Measurements from ENCODE around the gene KRT83. TPM values are rescaled to one million over a fixed set of nuclear protein-coding genes. Genes with fewer than 3 reads are reported as not detected.

The KRT83 gene
- total RNA-seq, 2 donors from 2014 or later, result not detected

DNA sequence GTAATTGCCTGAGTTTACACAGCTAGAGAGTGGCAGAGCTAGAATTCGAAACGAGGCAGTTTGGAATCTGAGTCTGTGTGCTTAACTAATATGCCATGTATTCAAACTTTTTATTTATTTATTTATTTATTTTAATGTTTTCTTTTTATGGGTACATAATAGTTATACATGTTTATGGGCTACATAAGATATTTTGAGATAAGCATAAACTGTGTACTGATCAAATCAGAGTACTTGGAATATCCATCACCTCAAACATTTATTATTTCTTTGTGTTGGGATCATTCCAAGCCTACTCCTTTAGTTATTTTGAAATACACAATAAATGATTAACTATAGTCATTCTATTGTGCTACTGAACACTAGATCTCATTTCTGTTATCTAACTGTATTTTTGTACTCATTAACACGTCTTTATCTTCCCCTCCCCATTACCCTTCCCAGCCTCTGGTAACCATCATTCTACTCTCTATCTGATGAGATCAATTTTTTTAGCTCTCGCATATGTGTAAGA is 22.5 kb downstream of the KRT83 start:
- H3K36me3 ChIP-seq, result no peaks in the 10 kb centered on the region
- no peak for DNase-seq (ENCODE audit: low spot score)
- H3K4me1 ChIP-seq, result no peaks in the 10 kb centered on the region
- TF ChIP-seq, protein P1, sequence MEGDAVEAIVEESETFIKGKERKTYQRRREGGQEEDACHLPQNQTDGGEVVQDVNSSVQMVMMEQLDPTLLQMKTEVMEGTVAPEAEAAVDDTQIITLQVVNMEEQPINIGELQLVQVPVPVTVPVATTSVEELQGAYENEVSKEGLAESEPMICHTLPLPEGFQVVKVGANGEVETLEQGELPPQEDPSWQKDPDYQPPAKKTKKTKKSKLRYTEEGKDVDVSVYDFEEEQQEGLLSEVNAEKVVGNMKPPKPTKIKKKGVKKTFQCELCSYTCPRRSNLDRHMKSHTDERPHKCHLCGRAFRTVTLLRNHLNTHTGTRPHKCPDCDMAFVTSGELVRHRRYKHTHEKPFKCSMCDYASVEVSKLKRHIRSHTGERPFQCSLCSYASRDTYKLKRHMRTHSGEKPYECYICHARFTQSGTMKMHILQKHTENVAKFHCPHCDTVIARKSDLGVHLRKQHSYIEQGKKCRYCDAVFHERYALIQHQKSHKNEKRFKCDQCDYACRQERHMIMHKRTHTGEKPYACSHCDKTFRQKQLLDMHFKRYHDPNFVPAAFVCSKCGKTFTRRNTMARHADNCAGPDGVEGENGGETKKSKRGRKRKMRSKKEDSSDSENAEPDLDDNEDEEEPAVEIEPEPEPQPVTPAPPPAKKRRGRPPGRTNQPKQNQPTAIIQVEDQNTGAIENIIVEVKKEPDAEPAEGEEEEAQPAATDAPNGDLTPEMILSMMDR (IDR thresholded peaks at IDR 0.05), result no peak
- no peak overlapping the region for H3K27ac ChIP-seq
- H3K4me3 ChIP-seq, result no peak overlapping the region
- H3K27me3 ChIP-seq, result no peaks in the 10 kb centered on the region
- no peaks in the 10 kb centered on the region for H3K9me3 ChIP-seq

DNA sequence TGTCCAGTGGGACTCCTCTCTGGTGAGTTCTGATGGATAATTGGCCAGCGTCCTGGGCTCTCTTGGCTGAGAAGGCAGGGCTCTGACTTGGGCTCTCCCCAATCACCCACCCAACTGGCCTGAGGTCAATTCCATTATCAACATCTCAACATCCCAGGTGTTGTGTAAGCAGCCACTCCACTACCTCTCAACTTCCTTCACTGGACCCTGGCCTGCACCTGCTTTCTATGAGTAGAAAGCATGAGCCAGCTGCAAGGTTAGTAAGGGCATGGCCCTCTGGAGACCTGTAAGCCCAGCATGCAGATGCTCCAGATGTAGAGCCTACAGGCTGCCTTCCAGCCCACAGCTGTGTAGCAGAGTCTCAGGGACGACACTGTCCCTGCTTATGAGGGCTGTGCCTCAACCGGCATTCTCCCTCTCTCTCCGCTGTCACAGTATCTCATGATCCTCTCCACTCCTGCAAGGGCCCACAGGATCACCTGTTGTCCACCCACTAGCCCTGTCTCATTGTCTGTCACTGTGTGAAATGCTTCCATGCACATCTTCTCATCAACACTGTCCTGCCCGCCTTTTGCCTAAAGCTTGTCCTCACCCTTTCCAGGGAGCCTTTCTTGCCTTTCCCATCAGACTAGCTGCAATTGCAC is 24.5 kb downstream of the KRT83 start:
- no peaks in the 10 kb centered on the region for H3K9me3 ChIP-seq
- no peak overlapping the region for H3K27ac ChIP-seq
- no peak for DNase-seq (ENCODE audit: low spot score)
- TF ChIP-seq, protein P1 (IDR thresholded peaks at IDR 0.05), result no peak
- H3K4me3 ChIP-seq, result no peak overlapping the region
- H3K27me3 ChIP-seq, result no peaks in the 10 kb centered on the region
- no peaks in the 10 kb centered on the region for H3K36me3 ChIP-seq
- H3K4me1 ChIP-seq, result no peaks in the 10 kb centered on the region

DNA sequence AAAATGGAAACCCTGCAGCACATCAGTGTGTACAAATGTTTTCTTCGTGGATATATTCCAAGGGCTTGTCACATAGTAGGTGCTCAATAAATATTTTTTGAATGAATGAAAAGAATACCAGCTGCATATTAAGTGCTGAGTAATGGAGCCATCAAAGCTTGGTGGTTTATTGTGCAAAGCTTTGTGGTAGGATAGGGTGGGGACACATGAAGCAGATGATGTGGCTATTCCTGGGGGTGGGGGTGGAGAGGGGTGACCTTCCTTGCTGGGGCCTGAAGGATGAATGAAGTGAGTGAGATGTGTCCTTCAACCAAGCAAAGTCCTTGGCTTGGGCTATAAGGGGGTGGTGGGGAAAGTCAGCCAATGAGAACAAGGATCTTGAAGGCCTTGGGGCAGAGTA is 25.5 kb downstream of the KRT83 start:
- Histone ChIP-seq H3K9me3 (no peaks in the 10 kb centered on the region), H3K36me3 (no peaks in the 10 kb centered on the region), H3K4me3 (no peak overlapping the region), H3K4me1 (no peaks in the 10 kb centered on the region), H3K27me3 (no peaks in the 10 kb centered on the region), H3K27ac (no peak overlapping the region)
- TF ChIP-seq, protein P1 (IDR thresholded peaks at IDR 0.05), result no peak
- DNase-seq (ENCODE audit: low spot score), result no peak

DNA sequence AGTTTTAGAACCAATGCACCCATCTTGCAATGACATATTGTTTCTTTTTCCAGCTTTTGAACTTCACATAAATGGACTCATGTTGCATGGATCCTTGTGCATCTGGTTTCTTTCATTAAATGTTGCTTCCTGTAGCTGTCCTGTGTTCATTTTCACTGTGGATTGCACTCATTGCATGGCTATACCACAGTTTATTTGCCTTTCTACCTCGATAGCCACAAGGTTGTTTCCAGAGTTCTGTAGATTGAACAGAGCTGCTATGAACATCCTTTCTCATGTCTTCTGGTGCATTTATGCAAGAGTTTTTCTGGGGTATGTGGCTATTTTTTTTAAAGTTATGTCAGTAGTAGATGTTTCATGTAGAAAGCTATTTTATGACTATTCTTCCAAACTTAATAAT is 26.4 kb downstream of the KRT83 start:
- no peak for DNase-seq (ENCODE audit: low spot score)
- TF ChIP-seq, protein P1 (IDR thresholded peaks at IDR 0.05), result no peak
- H3K9me3 ChIP-seq, result no peaks in the 10 kb centered on the region
- no peaks in the 10 kb centered on the region for H3K4me1 ChIP-seq
- H3K36me3 ChIP-seq, result no peaks in the 10 kb centered on the region
- no peaks in the 10 kb centered on the region for H3K27me3 ChIP-seq
- H3K4me3 ChIP-seq, result no peak overlapping the region
- H3K27ac ChIP-seq, result no peak overlapping the region

DNA sequence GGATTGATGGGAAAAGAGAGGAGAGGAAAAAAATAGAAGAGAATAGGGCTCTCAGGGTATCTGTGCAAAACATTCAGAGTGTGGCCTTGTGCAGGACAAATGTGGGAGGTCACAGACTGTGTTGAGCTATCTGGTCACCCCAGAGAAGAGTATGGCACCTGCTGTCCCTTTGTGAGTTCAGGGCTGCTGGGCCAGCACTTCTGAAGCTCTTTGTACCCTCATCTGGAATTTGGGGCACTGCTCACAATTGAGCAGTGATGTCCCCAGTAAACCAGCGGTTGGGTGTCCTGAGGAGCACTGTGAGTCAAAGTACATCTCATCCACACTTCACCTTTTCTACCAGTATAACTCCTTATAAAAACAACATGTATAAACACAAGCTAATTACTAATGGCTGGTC is 27.3 kb downstream of the KRT83 start:
- Histone ChIP-seq H3K9me3 (no peaks in the 10 kb centered on the region), H3K4me1 (no peaks in the 10 kb centered on the region), H3K27ac (no peak overlapping the region), H3K27me3 (no peaks in the 10 kb centered on the region), H3K36me3 (no peaks in the 10 kb centered on the region), H3K4me3 (no peak overlapping the region)
- DNase-seq (ENCODE audit: low spot score), result no peak
- TF ChIP-seq, protein P1 (IDR thresholded peaks at IDR 0.05), result no peak
